RWPE2 (cell line): ENCODE measurements around the gene SDF2.

ENCODE experiments used
- ATAC-seq: fragments of 200-7000 bp; cut with Tn5 transposase; 3 replicates; pipeline ENCODE4 v1.9.1; 2021; ENCODE audit warnings: low read depth
- DNase-seq: peaks from one replicate; pipeline ENCODE4 v3.0.0-alpha.2; 2020; ENCODE audit warnings: low spot score
- H3K27ac ChIP-seq: fragments of 450-650 bp; 2 replicates; pipeline ENCODE4 v1.5.1; 2017; ENCODE audit warnings: mild to moderate bottlenecking; ENCODE audit not compliant: poor library complexity, severe bottlenecking
- H3K27me3 ChIP-seq: fragments of 250-450 bp; sonication (Bioruptor Pico); 2 replicates; pipeline ENCODE4 v1.5.1; 2021; ENCODE audit warnings: mild to moderate bottlenecking, moderate library complexity; ENCODE audit not compliant: insufficient read depth, poor library complexity, severe bottlenecking
- H3K36me3 ChIP-seq: fragments of 250-450 bp; sonication (Bioruptor Pico); 2 replicates; pipeline ENCODE4 v1.5.1; 2020; ENCODE audit warnings: low read depth, mild to moderate bottlenecking, moderate library complexity
- H3K4me1 ChIP-seq: fragments of 250-450 bp; sonication (Bioruptor Pico); 2 replicates; pipeline ENCODE4 v1.5.1; 2021; ENCODE audit warnings: mild to moderate bottlenecking, moderate library complexity; ENCODE audit not compliant: insufficient read depth, poor library complexity, severe bottlenecking
- H3K4me3 ChIP-seq: fragments of 250-450 bp; sonication (Bioruptor Pico); 2 replicates; pipeline ENCODE4 v1.5.1; 2021; ENCODE audit warnings: mild to moderate bottlenecking, moderate library complexity; ENCODE audit not compliant: severe bottlenecking
- H3K9me3 ChIP-seq: fragments of 250-450 bp; sonication (Bioruptor Pico); 2 replicates; pipeline ENCODE4 v1.5.1; 2021; ENCODE audit warnings: mild to moderate bottlenecking, moderate library complexity; ENCODE audit not compliant: severe bottlenecking
- TF ChIP-seq, protein P1 (sequence below): fragments of 450-650 bp; IDR thresholded peaks from one replicate; pipeline ENCODE4 v1.5.1; 2017; ENCODE audit warnings: mild to moderate bottlenecking, moderate library complexity; ENCODE audit not compliant: poor library complexity, severe bottlenecking

SDF2 gene

DNA sequence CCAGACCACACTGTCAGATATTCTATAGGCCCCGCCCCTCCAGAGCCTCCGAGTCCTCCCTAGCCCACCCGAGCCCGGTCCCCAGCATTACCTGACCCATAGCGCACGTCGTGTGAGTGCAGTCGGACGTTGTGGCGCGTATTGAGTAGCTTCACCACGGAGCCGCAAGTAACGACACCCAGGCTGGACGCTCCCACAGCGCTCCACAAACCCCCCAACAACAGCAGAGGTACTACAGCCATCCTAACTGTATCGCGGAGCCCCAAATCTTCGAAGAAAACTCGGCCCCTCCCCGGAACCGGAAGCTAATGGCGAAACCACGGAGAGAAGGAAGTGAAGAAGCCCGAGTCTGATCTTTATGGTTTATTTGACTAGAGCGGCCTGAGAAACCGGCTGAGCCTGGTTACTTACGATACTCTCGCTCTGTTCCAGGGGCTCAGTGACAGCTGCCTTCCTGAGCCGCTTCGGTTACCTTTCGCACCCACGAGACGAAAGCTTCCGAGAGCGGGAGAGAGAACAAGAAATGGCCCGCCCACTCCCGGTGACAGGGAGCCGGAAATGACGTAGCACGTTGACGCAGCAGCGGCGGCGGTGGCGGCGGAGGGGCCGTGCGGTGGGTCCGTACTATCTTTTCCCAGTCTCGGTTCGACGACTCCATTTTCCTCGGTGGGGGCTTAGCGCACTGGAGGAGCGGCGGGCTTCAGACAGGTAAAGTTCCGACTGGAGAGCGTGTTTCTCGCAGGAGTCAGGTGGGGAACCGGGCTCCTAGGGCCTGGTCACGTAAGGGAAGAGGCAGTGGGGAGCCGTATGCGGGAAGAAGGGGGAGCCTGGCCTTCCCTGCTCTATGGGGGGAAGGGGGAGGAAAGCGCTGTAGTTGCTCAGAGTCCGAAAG, at the start of gene SDF2, which contains the start of gene SUPT6H:
SDF2 (minus strand) TSS at position 272 of the 892 bp plus-strand sequence; CDS start at position 242, 30 bp downstream.
SUPT6H (plus strand) TSS at position 571 of the 892 bp plus-strand sequence. CDS start 11,197 bp downstream, outside the sequence.
- Histone ChIP-seq H3K27me3 (no peaks in the 10 kb centered on the region), H3K27ac (peak within 1 kb of the TSS; percentile 68), H3K4me3 (peak within 1 kb of the TSS; percentile 70), H3K4me1 (peaks cover 8% of the 10 kb centered on the region), H3K36me3 (peaks cover 44% of the 10 kb centered on the region), H3K9me3 (no peaks in the 10 kb centered on the region)
- DNase-seq = peak; percentile 85
- TF ChIP-seq, protein P1, sequence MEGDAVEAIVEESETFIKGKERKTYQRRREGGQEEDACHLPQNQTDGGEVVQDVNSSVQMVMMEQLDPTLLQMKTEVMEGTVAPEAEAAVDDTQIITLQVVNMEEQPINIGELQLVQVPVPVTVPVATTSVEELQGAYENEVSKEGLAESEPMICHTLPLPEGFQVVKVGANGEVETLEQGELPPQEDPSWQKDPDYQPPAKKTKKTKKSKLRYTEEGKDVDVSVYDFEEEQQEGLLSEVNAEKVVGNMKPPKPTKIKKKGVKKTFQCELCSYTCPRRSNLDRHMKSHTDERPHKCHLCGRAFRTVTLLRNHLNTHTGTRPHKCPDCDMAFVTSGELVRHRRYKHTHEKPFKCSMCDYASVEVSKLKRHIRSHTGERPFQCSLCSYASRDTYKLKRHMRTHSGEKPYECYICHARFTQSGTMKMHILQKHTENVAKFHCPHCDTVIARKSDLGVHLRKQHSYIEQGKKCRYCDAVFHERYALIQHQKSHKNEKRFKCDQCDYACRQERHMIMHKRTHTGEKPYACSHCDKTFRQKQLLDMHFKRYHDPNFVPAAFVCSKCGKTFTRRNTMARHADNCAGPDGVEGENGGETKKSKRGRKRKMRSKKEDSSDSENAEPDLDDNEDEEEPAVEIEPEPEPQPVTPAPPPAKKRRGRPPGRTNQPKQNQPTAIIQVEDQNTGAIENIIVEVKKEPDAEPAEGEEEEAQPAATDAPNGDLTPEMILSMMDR = no peak
- peak; percentile 81 for ATAC-seq

DNA sequence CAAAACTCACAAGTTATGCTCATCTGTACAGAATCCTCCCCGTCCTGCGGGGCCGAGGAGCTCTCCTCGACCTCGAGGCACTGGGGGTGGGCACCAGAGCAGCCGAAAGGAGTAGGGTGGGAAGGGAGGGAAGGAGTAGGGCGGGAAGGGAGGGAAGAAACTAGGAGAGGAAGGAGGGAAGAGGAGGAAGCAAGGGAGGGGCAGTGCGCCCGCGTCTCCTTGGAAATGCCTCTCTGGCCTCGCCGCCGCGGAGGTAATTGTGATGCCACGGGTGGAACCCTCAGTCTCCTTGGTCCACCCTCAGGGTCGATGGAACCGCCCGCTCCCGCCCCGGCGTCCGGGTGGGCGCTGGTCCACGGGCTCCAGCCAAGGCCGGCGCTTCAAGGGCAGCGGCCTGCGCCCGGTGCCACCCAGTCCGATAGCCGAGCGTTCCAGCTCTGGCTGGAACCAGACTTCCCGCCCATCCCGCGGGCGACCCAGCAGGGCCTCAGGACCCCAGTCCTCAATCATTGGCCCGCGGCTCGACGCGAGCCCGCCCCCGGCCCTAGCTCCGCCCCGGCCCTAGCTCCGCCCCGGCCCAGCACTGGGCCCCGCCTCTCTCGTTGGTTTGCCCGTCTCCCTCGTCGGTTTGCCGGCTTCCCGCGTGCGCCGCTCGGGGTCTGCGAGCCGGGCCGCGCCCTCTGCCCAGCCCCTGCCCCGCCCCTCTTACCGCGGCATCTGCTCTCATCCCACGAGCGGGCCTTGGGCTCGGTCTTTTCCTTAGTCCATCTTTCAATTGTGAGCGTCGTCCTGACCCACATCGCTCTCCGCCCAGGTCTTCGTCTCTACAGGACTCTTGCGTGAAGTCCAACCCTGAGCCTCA, 49.4 kb upstream of the SDF2 start:
- Histone ChIP-seq H3K36me3 (peaks cover 23% of the 10 kb centered on the region), H3K9me3 (no peaks in the 10 kb centered on the region), H3K4me3 (peak overlapping the region; percentile 47), H3K27ac (peak overlapping the region; percentile 73), H3K4me1 (no peaks in the 10 kb centered on the region), H3K27me3 (no peaks in the 10 kb centered on the region)
- TF ChIP-seq, protein P1 = no peak
- peak; percentile 91 for ATAC-seq
- peak; percentile 90 for DNase-seq

- DNase-seq (no peak), ATAC-seq (no peak)
- H3K9me3 ChIP-seq = no peaks in the 10 kb centered on the region
- no peaks in the 10 kb centered on the region for H3K27me3 ChIP-seq
- H3K36me3 ChIP-seq = peaks cover 6% of the 10 kb centered on the region; the same call in 1 of the 2 replicates
- TF ChIP-seq, protein P1 = no peak
- no peaks in the 10 kb centered on the region for H3K4me1 ChIP-seq
- no peak overlapping the region for H3K4me3 ChIP-seq
- no peak overlapping the region for H3K27ac ChIP-seq
Measured at GRCh38 chr17:28707339-28707720, 45.6 kb upstream of the SDF2 start.

GRCh38 chr17:28706471-28707338, 45.0 kb upstream of the SDF2 start:
- no peaks in the 10 kb centered on the region for H3K9me3 ChIP-seq
- TF ChIP-seq, protein P1 = no peak
- H3K36me3 ChIP-seq = peaks cover 11% of the 10 kb centered on the region
- DNase-seq (no peak), ATAC-seq (no peak)
- H3K27ac ChIP-seq = no peak overlapping the region
- H3K4me1 ChIP-seq = no peaks in the 10 kb centered on the region
- H3K27me3 ChIP-seq = no peaks in the 10 kb centered on the region
- no peak overlapping the region for H3K4me3 ChIP-seq
